HG02840 (cell line): ENCODE data around the gene GULP1.
A peak's percentile ranks its signal among the peaks of the same experiment; 100 is the strongest.

Experiments used
- ATAC-seq: cut with Tn5 transposase; IDR thresholded peaks from one replicate; pipeline ENCODE4 v1.9.1; 2021; ENCODE audit warnings: mild to moderate bottlenecking, moderate library complexity, moderate number of reproducible peaks; ENCODE audit not compliant: unreplicated experiment, low FRiP score

Gene GULP1

GRCh38 chr2:188365058-188365641 lies 73.5 kb downstream of the GULP1 start:
- ATAC-seq, result no peak

GRCh38 chr2:188367164-188367563 lies 75.5 kb downstream of the GULP1 start:
- ATAC-seq, result no peak

- ATAC-seq, result peak; percentile 68
Observed at GRCh38 chr2:188369365-188369764, 77.7 kb downstream of the GULP1 start.

GRCh38 chr2:188378371-188378950 lies 86.8 kb downstream of the GULP1 start:
- ATAC-seq, result no peak

GRCh38 chr2:188379748-188380147 lies 88.1 kb downstream of the GULP1 start:
- ATAC-seq, result no peak

GRCh38 chr2:188380280-188380679 lies 88.6 kb downstream of the GULP1 start:
- ATAC-seq, result no peak

GRCh38 chr2:188381614-188382013 lies 89.9 kb downstream of the GULP1 start:
- ATAC-seq, result no peak

GRCh38 chr2:188382107-188382506 lies 90.4 kb downstream of the GULP1 start:
- no peak for ATAC-seq

- ATAC-seq, result no peak
Observed at GRCh38 chr2:188383158-188383557, 91.5 kb downstream of the GULP1 start.

- ATAC-seq, result no peak
Observed at GRCh38 chr2:188385857-188386256, 94.2 kb downstream of the GULP1 start.

- no peak for ATAC-seq
Observed at GRCh38 chr2:188388831-188389230, 97.2 kb downstream of the GULP1 start.

- no peak for ATAC-seq
Observed at GRCh38 chr2:188391354-188391753, 99.7 kb downstream of the GULP1 start.

- ATAC-seq, result no peak
Observed at GRCh38 chr2:188394931-188395472, 103.3 kb downstream of the GULP1 start.

- no peak for ATAC-seq
Observed at GRCh38 chr2:188395903-188396689, 104.4 kb downstream of the GULP1 start.

GRCh38 chr2:188399159-188399558 lies 107.5 kb downstream of the GULP1 start:
- ATAC-seq, result no peak

GRCh38 chr2:188403676-188404075 lies 112.0 kb downstream of the GULP1 start:
- ATAC-seq, result no peak

- ATAC-seq, result no peak
Observed at GRCh38 chr2:188404341-188405004, 112.8 kb downstream of the GULP1 start.

GRCh38 chr2:188406414-188406813 lies 114.7 kb downstream of the GULP1 start:
- no peak for ATAC-seq

GRCh38 chr2:188410504-188411235 lies 119.0 kb downstream of the GULP1 start:
- no peak for ATAC-seq

- ATAC-seq, result no peak
Observed at GRCh38 chr2:188412190-188412589, 120.5 kb downstream of the GULP1 start.
